WTC11 (cell line): ENCODE data around the gene ADIG.

Experiments used
- ETV6 ChIP-seq: sonication (generic); formaldehyde crosslinking; IDR thresholded peaks from 2 replicates; pipeline ENCODE4 v1.8.1; 2022; ENCODE audit warnings: mild to moderate bottlenecking, missing genetic modification reagents
- FOXP1 ChIP-seq: sonication (generic); formaldehyde crosslinking; IDR thresholded peaks from 2 replicates; pipeline ENCODE4 v1.8.0; 2022; ENCODE audit warnings: missing genetic modification reagents, mild to moderate bottlenecking, moderate library complexity, borderline replicate concordance
- GABPB1 ChIP-seq: sonication (generic); formaldehyde crosslinking; IDR thresholded peaks from 2 replicates; pipeline ENCODE4 v1.8.1; 2023; ENCODE audit warnings: mild to moderate bottlenecking, missing genetic modification reagents
- JUN ChIP-seq: sonication (generic); formaldehyde crosslinking; IDR thresholded peaks from 2 replicates; pipeline ENCODE4 v1.8.0; 2023; ENCODE audit warnings: mild to moderate bottlenecking, missing genetic modification reagents
- NR2C2 ChIP-seq: sonication (generic); formaldehyde crosslinking; IDR thresholded peaks from 2 replicates; pipeline ENCODE4 v1.8.0; 2022; ENCODE audit warnings: mild to moderate bottlenecking, missing genetic modification reagents
- TEAD4 ChIP-seq: sonication (generic); formaldehyde crosslinking; IDR thresholded peaks from 2 replicates; pipeline ENCODE4 v1.8.0; 2022; ENCODE audit warnings: mild to moderate bottlenecking, missing genetic modification reagents
- TP53 ChIP-seq: sonication (generic); formaldehyde crosslinking; IDR thresholded peaks from 2 replicates; pipeline ENCODE4 v1.8.1; 2023; ENCODE audit warnings: mild to moderate bottlenecking, missing genetic modification reagents
- ZNF138 ChIP-seq: sonication (generic); formaldehyde crosslinking; conservative IDR thresholded peaks from 2 replicates; pipeline ENCODE4 v1.8.1; 2022; ENCODE audit warnings: mild to moderate bottlenecking, moderate library complexity, missing genetic modification reagents
- TF ChIP-seq, protein P1 (sequence below): sonication (generic); formaldehyde crosslinking; IDR thresholded peaks from 2 replicates; pipeline ENCODE4 v1.8.1; 2023; ENCODE audit warnings: mild to moderate bottlenecking, missing genetic modification reagents, moderate library complexity
- TF ChIP-seq, protein P2 (sequence below): sonication (generic); formaldehyde crosslinking; IDR thresholded peaks from 2 replicates; pipeline ENCODE4 v1.8.0; 2023; ENCODE audit warnings: missing genetic modification reagents
- TF ChIP-seq, protein P3 (sequence below): fragments of 200-600 bp; IDR thresholded peaks from 2 replicates; pipeline ENCODE4 v1.8.0; 2022; ENCODE audit warnings: antibody characterized with exemption
- TF ChIP-seq, protein P4 (sequence below): sonication (generic); formaldehyde crosslinking; IDR thresholded peaks from 2 replicates; pipeline ENCODE4 v1.8.0; 2022; ENCODE audit warnings: mild to moderate bottlenecking, missing genetic modification reagents
- TF ChIP-seq, protein P5 (sequence below): sonication (generic); formaldehyde crosslinking; IDR thresholded peaks from 2 replicates; pipeline ENCODE4 v1.8.1; 2022; ENCODE audit warnings: mild to moderate bottlenecking, moderate library complexity, missing genetic modification reagents

DNA sequence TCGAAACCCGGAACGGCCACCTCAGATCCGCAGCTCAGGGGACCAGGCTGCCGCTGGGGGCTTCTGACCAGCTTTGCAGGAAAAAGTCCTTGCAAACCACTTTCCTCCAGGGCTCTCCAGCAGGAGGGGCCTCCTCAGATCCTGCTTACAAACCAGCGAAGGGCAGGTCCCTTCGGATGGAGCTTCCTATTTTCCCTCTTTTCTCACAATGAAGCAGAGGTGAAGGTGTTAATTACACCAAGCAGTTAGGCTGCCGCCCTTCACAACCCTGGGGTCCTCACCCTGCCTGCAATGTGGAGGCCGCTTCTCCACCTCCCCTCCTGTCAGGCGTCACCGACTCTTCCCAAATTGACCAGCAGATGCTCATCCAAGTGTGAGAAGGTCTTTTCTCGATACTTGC, 26.4 kb downstream of the ADIG start:
- TF ChIP-seq TP53 (CRISPR knock-in tag): no peak
- no peak for TF ChIP-seq FOXP1 (CRISPR knock-in tag)
- TF ChIP-seq, protein P1, sequence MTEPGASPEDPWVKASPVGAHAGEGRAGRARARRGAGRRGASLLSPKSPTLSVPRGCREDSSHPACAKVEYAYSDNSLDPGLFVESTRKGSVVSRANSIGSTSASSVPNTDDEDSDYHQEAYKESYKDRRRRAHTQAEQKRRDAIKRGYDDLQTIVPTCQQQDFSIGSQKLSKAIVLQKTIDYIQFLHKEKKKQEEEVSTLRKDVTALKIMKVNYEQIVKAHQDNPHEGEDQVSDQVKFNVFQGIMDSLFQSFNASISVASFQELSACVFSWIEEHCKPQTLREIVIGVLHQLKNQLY (CRISPR knock-in tag): no peak
- TF ChIP-seq, protein P2, sequence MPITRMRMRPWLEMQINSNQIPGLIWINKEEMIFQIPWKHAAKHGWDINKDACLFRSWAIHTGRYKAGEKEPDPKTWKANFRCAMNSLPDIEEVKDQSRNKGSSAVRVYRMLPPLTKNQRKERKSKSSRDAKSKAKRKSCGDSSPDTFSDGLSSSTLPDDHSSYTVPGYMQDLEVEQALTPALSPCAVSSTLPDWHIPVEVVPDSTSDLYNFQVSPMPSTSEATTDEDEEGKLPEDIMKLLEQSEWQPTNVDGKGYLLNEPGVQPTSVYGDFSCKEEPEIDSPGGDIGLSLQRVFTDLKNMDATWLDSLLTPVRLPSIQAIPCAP (CRISPR knock-in tag): no peak
- TF ChIP-seq JUN: no peak
- no peak for TF ChIP-seq GABPB1 (CRISPR knock-in tag)
- no peak for TF ChIP-seq TEAD4 (CRISPR knock-in tag)
- TF ChIP-seq, protein P3, sequence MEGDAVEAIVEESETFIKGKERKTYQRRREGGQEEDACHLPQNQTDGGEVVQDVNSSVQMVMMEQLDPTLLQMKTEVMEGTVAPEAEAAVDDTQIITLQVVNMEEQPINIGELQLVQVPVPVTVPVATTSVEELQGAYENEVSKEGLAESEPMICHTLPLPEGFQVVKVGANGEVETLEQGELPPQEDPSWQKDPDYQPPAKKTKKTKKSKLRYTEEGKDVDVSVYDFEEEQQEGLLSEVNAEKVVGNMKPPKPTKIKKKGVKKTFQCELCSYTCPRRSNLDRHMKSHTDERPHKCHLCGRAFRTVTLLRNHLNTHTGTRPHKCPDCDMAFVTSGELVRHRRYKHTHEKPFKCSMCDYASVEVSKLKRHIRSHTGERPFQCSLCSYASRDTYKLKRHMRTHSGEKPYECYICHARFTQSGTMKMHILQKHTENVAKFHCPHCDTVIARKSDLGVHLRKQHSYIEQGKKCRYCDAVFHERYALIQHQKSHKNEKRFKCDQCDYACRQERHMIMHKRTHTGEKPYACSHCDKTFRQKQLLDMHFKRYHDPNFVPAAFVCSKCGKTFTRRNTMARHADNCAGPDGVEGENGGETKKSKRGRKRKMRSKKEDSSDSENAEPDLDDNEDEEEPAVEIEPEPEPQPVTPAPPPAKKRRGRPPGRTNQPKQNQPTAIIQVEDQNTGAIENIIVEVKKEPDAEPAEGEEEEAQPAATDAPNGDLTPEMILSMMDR: no peak
- no peak for TF ChIP-seq ZNF138 (CRISPR knock-in tag)
- no peak for TF ChIP-seq ETV6
- no peak for TF ChIP-seq NR2C2 (CRISPR knock-in tag)
- TF ChIP-seq, protein P4, sequence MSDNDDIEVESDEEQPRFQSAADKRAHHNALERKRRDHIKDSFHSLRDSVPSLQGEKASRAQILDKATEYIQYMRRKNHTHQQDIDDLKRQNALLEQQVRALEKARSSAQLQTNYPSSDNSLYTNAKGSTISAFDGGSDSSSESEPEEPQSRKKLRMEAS: no peak
- TF ChIP-seq, protein P5, sequence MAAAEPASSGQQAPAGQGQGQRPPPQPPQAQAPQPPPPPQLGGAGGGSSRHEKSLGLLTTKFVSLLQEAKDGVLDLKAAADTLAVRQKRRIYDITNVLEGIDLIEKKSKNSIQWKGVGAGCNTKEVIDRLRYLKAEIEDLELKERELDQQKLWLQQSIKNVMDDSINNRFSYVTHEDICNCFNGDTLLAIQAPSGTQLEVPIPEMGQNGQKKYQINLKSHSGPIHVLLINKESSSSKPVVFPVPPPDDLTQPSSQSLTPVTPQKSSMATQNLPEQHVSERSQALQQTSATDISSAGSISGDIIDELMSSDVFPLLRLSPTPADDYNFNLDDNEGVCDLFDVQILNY (CRISPR knock-in tag): no peak
